Left ventricle myocardium superior (tissue), 1 donor: ENCODE measurements around the gene DPH1. TPM values are rescaled to one million over a fixed set of nuclear protein-coding genes. Genes with fewer than 3 reads are reported as not detected.

Experiments used
- ATAC-seq: fragments of 200-7000 bp; cut with Tn5 transposase; one replicate; pipeline ENCODE4 v1.9.1; 2020; ENCODE audit warnings: mild to moderate bottlenecking, moderate library complexity
- DNase-seq: peaks from one replicate; pipeline ENCODE4 v3.0.0-alpha.2; 2020
- intact Hi-C: fragments of 100-400 bp; cut with micrococcal nuclease; formaldehyde crosslinking; loops from one replicate; pipeline ENCODE4 v1.11.0; 2022
- total RNA-seq: library from RNA; stranded (reverse); fragmentation: NEBNext Ultra II Directional; extraction: Animal tissue kit (Norgen Biotek cat#: 25700); gene quantifications from one replicate; pipeline ENCODE4 v1.2.1, GENCODE V29; 2021
- donor health status: DM: no; HTN: yes; CAD: no; lungs with severe emphysema.

The DPH1 gene
- total RNA-seq, 1 donor from 2014 or later: 28.9 TPM

DNA sequence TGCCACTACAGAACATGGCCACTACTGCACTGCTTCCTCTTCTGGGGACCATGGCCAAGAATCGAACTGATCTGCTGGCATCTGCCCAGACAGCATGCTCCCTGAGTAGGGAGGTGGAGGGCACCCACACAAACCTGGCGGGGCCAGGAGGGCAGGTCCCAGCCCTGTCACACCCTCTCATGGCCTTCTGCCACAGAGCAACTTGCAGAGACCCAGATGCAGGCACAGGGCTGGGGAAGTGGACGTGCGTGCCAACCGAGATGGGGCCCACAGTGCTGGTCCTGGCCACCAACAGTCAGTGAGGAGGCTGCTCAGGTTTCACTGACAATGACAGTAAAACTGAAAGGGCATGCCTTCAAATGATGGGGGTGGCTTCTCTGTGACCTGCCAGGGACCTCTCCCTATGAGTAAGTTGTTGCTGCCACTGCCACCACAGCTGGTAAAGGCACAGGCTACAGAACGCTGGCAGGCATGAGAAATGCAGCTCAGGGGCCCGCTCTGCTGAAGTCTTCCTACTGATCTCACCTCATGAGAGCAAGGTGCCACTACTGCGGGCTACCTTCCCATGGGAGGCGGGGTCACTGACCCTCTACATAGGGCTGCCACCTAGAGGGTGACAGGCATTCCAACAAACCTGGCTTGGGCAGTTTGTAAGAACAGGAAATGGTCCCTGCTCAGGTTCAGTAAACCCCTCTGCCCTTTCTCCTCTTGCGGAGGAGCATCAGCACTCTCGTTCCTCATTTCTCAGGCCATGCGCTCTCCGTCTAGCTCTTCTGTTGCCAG, 40.5 kb downstream of the DPH1 start:
- intact Hi-C loops: no loop called here
- ATAC-seq (no peak), DNase-seq (no peak)

- DNase-seq (no peak), ATAC-seq (no peak)
- intact Hi-C loops: no loop called here
Measured at GRCh38 chr17:2071024-2071385, 41.1 kb downstream of the DPH1 start.

DNA sequence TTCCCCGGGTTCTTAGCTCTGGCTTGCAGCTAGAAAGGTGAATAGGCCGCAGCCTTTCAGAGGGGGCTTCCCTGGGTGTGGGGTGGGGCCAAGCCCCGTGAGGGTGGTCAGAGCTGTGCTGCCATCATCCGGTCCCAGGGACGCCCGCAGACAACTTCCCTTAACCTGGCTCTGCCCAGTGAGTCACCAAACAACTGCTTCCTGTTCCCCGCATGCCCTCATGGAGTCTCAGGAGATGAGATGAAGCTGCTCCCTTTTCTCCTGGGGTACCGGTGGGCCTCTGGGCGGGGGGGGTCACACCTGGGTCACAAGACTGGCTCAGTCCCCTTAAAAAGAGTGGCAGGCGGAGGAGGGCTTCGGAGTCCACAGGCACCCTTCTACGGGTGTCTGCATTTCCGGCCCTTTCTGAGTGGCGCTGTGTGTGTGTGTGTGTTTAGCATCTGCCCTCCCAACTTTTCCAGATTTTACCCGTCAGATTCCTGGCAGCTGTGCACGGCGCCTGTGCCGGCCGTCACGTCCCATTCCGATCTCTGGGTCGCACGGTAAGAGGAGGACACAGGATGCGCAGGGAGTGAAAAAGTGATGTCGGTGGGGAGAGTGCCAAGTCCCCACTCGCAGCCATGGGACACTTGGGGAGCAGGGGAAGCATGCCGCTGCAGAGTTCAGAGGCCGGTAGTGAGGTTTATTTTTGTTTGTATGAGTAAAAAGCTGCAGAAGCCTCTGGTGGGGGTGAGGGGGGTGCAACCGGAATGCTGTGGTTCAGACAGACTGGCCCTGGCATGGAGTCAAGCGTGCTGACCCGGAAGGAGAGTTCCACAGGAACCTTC, 41.7 kb downstream of the DPH1 start:
- intact Hi-C loops: no loop called here
- ATAC-seq (peak; percentile 57), DNase-seq (peak; percentile 85)

GRCh38 chr17:2074919-2075318, 45.0 kb downstream of the DPH1 start:
- intact Hi-C loops: no loop called here
- DNase-seq: peak; percentile 40
- ATAC-seq: no peak

DNA sequence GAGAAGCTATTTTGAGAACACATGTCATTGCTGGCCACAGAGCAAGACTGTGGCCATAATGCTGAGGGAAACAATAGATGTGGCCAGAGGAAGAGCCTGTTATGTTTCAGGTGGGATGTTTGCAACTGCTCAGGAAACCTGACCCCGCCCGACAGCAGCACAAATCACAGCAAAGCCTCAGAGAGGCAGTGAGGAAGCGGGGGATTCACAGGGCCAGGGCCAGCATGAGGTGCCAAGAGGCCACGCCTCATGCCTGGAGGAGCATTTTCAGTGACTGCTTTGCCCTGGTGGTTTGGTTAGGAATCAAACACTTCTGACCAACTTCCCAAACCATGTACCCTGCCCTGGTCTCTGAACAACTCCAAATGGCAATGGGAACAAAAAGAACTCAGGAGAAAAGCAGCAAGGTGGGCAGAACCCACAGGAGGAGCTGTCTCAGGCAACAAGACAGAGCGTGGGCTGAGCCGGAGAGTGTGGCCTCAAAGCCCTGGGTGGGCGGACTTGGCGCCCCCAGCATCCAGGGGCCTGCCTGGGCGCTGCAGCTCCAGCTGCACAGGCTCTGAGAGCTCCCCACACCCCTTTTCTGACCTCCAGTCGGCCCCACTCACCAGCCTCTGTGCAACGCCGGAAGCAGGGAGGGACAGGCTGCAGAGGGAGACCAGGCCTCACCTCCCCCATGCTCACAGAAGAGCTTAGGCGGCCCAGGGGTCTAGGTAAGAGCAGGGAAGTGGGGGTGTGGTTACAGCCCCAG, 45.6 kb downstream of the DPH1 start:
- DNase-seq: peak; percentile 71
- intact Hi-C loops: no loop called here

DNA sequence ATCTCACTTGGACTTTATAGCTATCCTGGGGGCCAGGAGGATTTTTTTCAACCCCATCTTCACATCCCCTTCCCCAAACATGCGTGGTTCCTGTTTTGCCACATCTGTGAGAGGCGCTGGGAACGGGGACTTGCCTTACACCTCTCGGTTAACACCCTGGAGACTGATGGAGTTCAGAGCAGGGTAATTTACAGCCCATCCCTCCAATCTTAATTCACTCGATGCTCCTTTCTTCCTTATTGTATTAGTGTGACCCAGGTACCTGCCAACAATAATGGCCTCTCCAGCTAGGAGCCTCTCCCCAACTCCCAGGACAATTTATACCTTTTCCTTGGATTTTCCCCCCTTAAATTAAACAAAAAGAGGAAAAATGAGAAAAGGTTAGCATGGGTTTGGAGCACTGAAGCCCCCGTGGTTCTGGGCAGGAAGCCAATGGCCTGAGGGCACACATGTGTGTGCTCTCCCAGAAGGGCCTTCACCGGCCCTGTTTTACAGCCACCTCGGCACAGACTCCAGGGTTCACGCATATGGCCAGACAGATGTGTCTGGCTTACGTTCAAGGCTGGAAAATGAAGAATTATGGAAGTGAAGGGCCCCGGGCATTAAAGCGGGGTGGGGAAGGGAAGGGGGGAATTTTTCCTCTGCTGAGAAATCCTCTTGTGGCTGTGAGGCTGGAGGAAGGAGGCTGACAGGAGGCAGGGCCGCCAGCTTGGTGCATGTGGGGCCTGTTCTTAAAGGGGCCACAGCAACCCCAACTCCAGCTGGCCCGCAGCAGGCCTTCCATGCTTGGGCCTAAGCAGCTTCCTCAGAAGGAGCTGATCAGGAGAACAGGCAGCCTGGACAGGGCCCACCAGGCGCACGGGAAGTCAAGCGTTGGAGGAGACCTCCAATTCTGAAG, 46.4 kb downstream of the DPH1 start:
- ATAC-seq: no peak
- peak; percentile 38 for DNase-seq
- intact Hi-C loops: no loop called here

More for the DNA sequence above, 45.6 kb downstream of the DPH1 start:
- peak; percentile 62 for ATAC-seq

DNA sequence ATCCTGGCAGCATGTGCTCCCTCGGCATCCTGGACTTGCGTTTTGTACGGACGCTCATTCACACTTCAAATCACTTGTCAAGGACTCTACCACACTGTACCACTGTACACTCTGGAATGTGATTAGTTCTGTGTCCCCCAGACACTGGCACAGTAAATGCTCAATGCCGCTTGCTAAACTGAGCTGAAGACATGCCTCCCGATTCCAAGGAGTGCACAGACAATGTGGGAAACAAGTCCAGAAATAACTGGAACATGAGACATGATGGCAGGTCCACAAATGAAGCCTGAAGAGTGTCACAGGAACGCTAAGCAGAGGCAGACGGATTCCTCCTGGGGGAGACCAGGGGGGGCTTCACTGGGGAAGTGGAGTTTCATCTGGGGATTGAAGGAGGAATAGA, 47.1 kb downstream of the DPH1 start:
- DNase-seq: no peak
- ATAC-seq: no peak
- intact Hi-C loops: no loop called here

DNA sequence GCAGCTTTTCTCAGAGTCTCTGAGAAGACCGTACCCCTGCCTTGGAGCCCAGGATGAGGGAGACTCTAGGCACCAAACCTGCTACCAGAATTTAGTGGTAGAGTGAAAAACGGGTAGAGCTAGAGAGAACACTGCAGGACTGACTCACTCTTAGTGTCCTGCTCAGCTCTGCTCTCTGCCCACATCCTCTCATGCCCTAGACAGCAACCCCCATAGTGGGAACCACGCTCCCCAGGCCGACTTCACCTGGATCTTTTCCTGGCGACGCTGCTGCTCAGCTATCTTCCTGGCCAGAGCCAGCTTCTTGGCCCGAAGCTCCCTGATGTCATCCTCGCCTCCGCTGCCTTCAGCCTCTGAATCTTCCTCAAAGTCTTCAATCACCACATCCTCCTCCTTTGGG, 51.6 kb downstream of the DPH1 start:
- intact Hi-C loops: no loop called here
- ATAC-seq (no peak), DNase-seq (no peak)

GRCh38 chr17:2082003-2082781, 52.2 kb downstream of the DPH1 start:
- intact Hi-C loops: no loop called here
- no peak for DNase-seq
- no peak for ATAC-seq

- DNase-seq: peak; percentile 46
- intact Hi-C loops: no loop called here
- peak; percentile 25 for ATAC-seq
Measured at GRCh38 chr17:2083613-2084035, 53.7 kb downstream of the DPH1 start.

DNA sequence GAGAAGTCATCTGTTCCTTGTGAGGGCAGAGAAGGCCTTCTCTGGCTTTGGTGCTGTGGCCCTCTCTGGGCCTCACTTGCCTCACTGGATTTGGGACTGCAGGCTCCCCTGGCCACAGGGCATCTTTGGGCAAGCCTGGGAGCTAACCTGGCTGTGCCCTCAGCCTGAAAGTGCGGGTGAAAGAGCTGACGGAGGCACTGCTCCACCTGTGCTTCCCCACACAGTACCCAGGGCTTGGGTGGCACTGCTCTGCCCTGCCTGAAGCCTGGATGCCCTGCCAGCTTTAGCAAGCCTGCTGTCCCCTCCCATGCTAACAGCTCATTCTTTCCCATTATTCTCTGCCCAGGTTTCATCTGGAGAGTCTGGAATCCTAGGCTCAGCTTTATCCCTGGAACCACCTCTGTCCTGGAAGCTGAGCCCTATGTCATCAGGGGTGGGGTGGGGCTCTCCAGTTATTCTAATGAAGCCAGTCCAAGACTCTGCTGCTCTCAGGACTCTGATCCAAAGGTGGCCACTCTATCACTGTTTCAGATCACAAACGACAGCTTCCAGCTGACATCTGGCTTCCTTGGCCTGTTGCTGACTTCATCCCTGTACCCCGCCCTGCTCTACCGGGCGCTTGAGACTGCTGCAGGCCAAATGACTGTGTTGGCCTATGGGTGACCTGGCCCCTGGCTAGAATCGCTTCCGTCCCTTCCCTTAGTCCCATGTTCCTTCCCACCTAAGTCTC, 54.2 kb downstream of the DPH1 start:
- peak; percentile 71 for ATAC-seq
- intact Hi-C loops: no loop called here

GRCh38 chr17:2084766-2085647, 55.1 kb downstream of the DPH1 start:
- peak; percentile 58 for ATAC-seq
- intact Hi-C loops: no loop called here
- DNase-seq: peak; percentile 81

More for the DNA sequence above, 54.2 kb downstream of the DPH1 start:
- DNase-seq: peak; percentile 78

- intact Hi-C loops: no loop called here
- peak; percentile 76 for DNase-seq
- ATAC-seq: peak; percentile 55
Measured at GRCh38 chr17:2085648-2085949, 55.6 kb downstream of the DPH1 start.

- no peak for ATAC-seq
- intact Hi-C loops: no loop called here
- DNase-seq: no peak
Measured at GRCh38 chr17:2086306-2086705, 56.4 kb downstream of the DPH1 start.

- intact Hi-C loops: no loop called here
- ATAC-seq (no peak), DNase-seq (peak; percentile 50)
Measured at GRCh38 chr17:2087597-2088211, 57.8 kb downstream of the DPH1 start.

GRCh38 chr17:2089021-2089422, 59.1 kb downstream of the DPH1 start:
- DNase-seq (peak; percentile 62), ATAC-seq (no peak)
- intact Hi-C loops: no loop called here
